ENCODE data around the gene AAMP.

DNA sequence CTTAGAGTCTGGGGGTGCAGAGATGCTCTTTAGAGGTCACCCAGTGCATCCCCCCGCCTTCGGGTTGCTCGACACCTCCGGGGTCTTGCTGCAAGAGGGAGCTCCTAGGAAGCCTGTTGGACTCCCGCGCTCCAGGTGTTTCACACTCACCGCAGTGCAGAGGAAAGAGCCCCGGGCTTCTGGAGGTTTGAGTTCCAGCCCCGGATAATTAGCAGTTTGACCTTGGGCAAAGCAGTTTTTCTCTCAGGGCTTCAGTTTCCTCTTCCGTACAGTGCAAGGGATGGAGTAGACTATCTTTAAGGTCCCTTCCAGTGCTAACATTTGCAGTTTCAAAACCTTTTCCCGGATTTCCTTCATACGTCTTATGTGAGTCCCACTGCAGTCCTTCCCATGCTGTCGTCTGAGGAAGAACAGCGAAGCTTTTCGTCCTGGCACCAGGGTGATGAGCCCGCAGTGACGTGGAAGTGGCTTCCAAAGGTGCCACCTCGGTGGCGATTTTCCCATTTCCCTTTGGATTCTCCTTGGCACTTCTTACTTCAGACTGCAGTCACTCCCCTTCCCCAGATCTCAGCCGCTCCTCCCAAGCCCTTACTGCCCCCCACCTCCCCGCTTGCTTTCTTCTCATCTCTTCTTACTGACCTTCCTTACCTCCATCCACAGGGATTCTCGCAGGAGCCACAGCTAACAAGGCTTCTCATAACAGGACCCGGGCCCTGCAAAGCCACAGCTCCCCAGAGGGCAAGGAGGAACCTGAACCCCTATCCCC is 967 bp upstream of the AAMP start:
- TF ChIP-seq POLR2A (IDR thresholded peaks at IDR 0.05), result no peak
- TF ChIP-seq, protein P1, sequence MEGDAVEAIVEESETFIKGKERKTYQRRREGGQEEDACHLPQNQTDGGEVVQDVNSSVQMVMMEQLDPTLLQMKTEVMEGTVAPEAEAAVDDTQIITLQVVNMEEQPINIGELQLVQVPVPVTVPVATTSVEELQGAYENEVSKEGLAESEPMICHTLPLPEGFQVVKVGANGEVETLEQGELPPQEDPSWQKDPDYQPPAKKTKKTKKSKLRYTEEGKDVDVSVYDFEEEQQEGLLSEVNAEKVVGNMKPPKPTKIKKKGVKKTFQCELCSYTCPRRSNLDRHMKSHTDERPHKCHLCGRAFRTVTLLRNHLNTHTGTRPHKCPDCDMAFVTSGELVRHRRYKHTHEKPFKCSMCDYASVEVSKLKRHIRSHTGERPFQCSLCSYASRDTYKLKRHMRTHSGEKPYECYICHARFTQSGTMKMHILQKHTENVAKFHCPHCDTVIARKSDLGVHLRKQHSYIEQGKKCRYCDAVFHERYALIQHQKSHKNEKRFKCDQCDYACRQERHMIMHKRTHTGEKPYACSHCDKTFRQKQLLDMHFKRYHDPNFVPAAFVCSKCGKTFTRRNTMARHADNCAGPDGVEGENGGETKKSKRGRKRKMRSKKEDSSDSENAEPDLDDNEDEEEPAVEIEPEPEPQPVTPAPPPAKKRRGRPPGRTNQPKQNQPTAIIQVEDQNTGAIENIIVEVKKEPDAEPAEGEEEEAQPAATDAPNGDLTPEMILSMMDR (IDR thresholded peaks at IDR 0.05 in 4 of 5, conservative IDR thresholded peaks at IDR 0.05 in 1 of 5), result no peak

Data from gastrocnemius medialis (tissue), 4 donors.